Stimulated activated naive CD8-positive, alpha-beta T cell treated with anti-CD3 and anti-CD28 coated beads, Interleukin-15, Interleukin-2, amounts not matched to agents 100 ng/mL and 50 ng/mL, for 24 hours (primary cell): ENCODE results near the gene ATP8B4.

Experiments
- H3K27ac Mint-ChIP-seq: one replicate; pipeline ENCODE4 v1.8.0; 2021; ENCODE audit warnings: mild to moderate bottlenecking, mixed read lengths
- H3K27me3 Mint-ChIP-seq: one replicate; pipeline ENCODE4 v1.8.0; 2021; ENCODE audit warnings: mixed read lengths
- H3K36me3 Mint-ChIP-seq: one replicate; pipeline ENCODE4 v1.8.0; 2021; ENCODE audit warnings: low read depth, mixed read lengths
- H3K4me1 Mint-ChIP-seq: one replicate; pipeline ENCODE4 v1.8.0; 2021; ENCODE audit warnings: low read depth, mixed read lengths
- H3K4me3 Mint-ChIP-seq: one replicate; pipeline ENCODE4 v1.8.0; 2021; ENCODE audit warnings: mild to moderate bottlenecking, mixed read lengths
- H3K9me3 Mint-ChIP-seq: one replicate; pipeline ENCODE4 v1.8.0; 2021; ENCODE audit warnings: mixed read lengths

ATP8B4 gene

GRCh38 chr15:50131617-50132016 is 12.6 kb upstream of the ATP8B4 start:
- Mint-ChIP-seq H3K4me3 (no peak overlapping the region), H3K27ac (no peak overlapping the region), H3K9me3 (peaks cover 6% of the 10 kb centered on the region), H3K36me3 (peaks cover 16% of the 10 kb centered on the region), H3K27me3 (peaks cover 3% of the 10 kb centered on the region), H3K4me1 (peaks cover 50% of the 10 kb centered on the region)

GRCh38 chr15:50128266-50128665 is 9.2 kb upstream of the ATP8B4 start:
- Mint-ChIP-seq H3K27ac (peak overlapping the region; percentile 12), H3K36me3 (peaks cover 16% of the 10 kb centered on the region), H3K4me3 (no peak overlapping the region), H3K9me3 (peaks cover 11% of the 10 kb centered on the region), H3K27me3 (peaks cover 3% of the 10 kb centered on the region), H3K4me1 (peaks cover 40% of the 10 kb centered on the region)

GRCh38 chr15:50127255-50127777 is 8.3 kb upstream of the ATP8B4 start:
- H3K9me3 Mint-ChIP-seq = peaks cover 11% of the 10 kb centered on the region
- H3K36me3 Mint-ChIP-seq = peaks cover 12% of the 10 kb centered on the region
- no peak overlapping the region for H3K4me3 Mint-ChIP-seq
- H3K27ac Mint-ChIP-seq = no peak overlapping the region
- H3K27me3 Mint-ChIP-seq = peaks cover 3% of the 10 kb centered on the region
- peaks cover 34% of the 10 kb centered on the region for H3K4me1 Mint-ChIP-seq

GRCh38 chr15:50126072-50126471 is 7.0 kb upstream of the ATP8B4 start:
- Mint-ChIP-seq H3K4me1 (peaks cover 33% of the 10 kb centered on the region), H3K27ac (no peak overlapping the region), H3K4me3 (no peak overlapping the region), H3K27me3 (peaks cover 3% of the 10 kb centered on the region), H3K36me3 (peaks cover 9% of the 10 kb centered on the region), H3K9me3 (peaks cover 9% of the 10 kb centered on the region)

- Mint-ChIP-seq H3K27me3 (no peaks in the 10 kb centered on the region), H3K9me3 (peaks cover 5% of the 10 kb centered on the region), H3K4me3 (no peak overlapping the region), H3K27ac (peak overlapping the region; percentile 70), H3K4me1 (peaks cover 31% of the 10 kb centered on the region), H3K36me3 (peaks cover 5% of the 10 kb centered on the region)
These were observed 5.6 kb upstream of the ATP8B4 start for GRCh38 chr15:50124631-50125030.

GRCh38 chr15:50123861-50124557 is 5.0 kb upstream of the ATP8B4 start:
- peaks cover 5% of the 10 kb centered on the region for H3K36me3 Mint-ChIP-seq
- peak overlapping the region; percentile 70 for H3K27ac Mint-ChIP-seq
- H3K4me3 Mint-ChIP-seq = peak overlapping the region; percentile 18
- H3K4me1 Mint-ChIP-seq = peaks cover 37% of the 10 kb centered on the region
- H3K27me3 Mint-ChIP-seq = no peaks in the 10 kb centered on the region
- peaks cover 5% of the 10 kb centered on the region for H3K9me3 Mint-ChIP-seq

GRCh38 chr15:50120729-50121128 is 1.7 kb upstream of the ATP8B4 start:
- peaks cover 6% of the 10 kb centered on the region for H3K27me3 Mint-ChIP-seq
- H3K27ac Mint-ChIP-seq = no peak overlapping the region
- H3K4me1 Mint-ChIP-seq = peaks cover 44% of the 10 kb centered on the region
- peaks cover 5% of the 10 kb centered on the region for H3K36me3 Mint-ChIP-seq
- H3K9me3 Mint-ChIP-seq = peaks cover 5% of the 10 kb centered on the region
- no peak overlapping the region for H3K4me3 Mint-ChIP-seq

GRCh38 chr15:50117431-50118027 is 1.5 kb downstream of the ATP8B4 start:
- peaks cover 26% of the 10 kb centered on the region for H3K4me1 Mint-ChIP-seq
- H3K9me3 Mint-ChIP-seq = no peaks in the 10 kb centered on the region
- no peak overlapping the region for H3K27ac Mint-ChIP-seq
- H3K27me3 Mint-ChIP-seq = peaks cover 14% of the 10 kb centered on the region
- no peaks in the 10 kb centered on the region for H3K36me3 Mint-ChIP-seq
- peak overlapping the region; percentile 55 for H3K4me3 Mint-ChIP-seq

GRCh38 chr15:50116477-50116876 is 2.6 kb downstream of the ATP8B4 start:
- peaks cover 22% of the 10 kb centered on the region for H3K27me3 Mint-ChIP-seq
- H3K36me3 Mint-ChIP-seq = no peaks in the 10 kb centered on the region
- no peaks in the 10 kb centered on the region for H3K9me3 Mint-ChIP-seq
- H3K27ac Mint-ChIP-seq = peak overlapping the region; percentile 62
- H3K4me3 Mint-ChIP-seq = peak overlapping the region; percentile 47
- H3K4me1 Mint-ChIP-seq = peaks cover 26% of the 10 kb centered on the region

- no peak overlapping the region for H3K4me3 Mint-ChIP-seq
- H3K4me1 Mint-ChIP-seq = peaks cover 33% of the 10 kb centered on the region
These were observed 4.8 kb downstream of the ATP8B4 start for GRCh38 chr15:50113992-50114780.

GRCh38 chr15:50113187-50113505 is 5.9 kb downstream of the ATP8B4 start:
- Mint-ChIP-seq H3K27ac (no peak overlapping the region), H3K27me3 (peaks cover 33% of the 10 kb centered on the region), H3K36me3 (no peaks in the 10 kb centered on the region), H3K4me1 (peaks cover 35% of the 10 kb centered on the region), H3K9me3 (no peaks in the 10 kb centered on the region), H3K4me3 (no peak overlapping the region)

More at GRCh38 chr15:50113992-50114780, 4.8 kb downstream of the ATP8B4 start:
- Mint-ChIP-seq H3K27me3 (peaks cover 33% of the 10 kb centered on the region), H3K9me3 (no peaks in the 10 kb centered on the region), H3K36me3 (no peaks in the 10 kb centered on the region), H3K27ac (no peak overlapping the region)

- no peaks in the 10 kb centered on the region for H3K9me3 Mint-ChIP-seq
These were observed 6.4 kb downstream of the ATP8B4 start for GRCh38 chr15:50112488-50113186.

GRCh38 chr15:50110285-50110684 is 8.7 kb downstream of the ATP8B4 start:
- no peak overlapping the region for H3K27ac Mint-ChIP-seq
- peaks cover 23% of the 10 kb centered on the region for H3K27me3 Mint-ChIP-seq
- H3K4me1 Mint-ChIP-seq = peaks cover 44% of the 10 kb centered on the region
- no peaks in the 10 kb centered on the region for H3K9me3 Mint-ChIP-seq
- no peak overlapping the region for H3K4me3 Mint-ChIP-seq
- no peaks in the 10 kb centered on the region for H3K36me3 Mint-ChIP-seq

More at GRCh38 chr15:50112488-50113186, 6.4 kb downstream of the ATP8B4 start:
- Mint-ChIP-seq H3K36me3 (no peaks in the 10 kb centered on the region), H3K4me1 (peaks cover 40% of the 10 kb centered on the region), H3K27me3 (peaks cover 33% of the 10 kb centered on the region), H3K4me3 (no peak overlapping the region), H3K27ac (peak overlapping the region; percentile 4)

- peaks cover 22% of the 10 kb centered on the region for H3K27me3 Mint-ChIP-seq
- H3K4me1 Mint-ChIP-seq = peaks cover 41% of the 10 kb centered on the region
- no peak overlapping the region for H3K4me3 Mint-ChIP-seq
- H3K36me3 Mint-ChIP-seq = no peaks in the 10 kb centered on the region
- H3K9me3 Mint-ChIP-seq = no peaks in the 10 kb centered on the region
- peak overlapping the region; percentile 51 for H3K27ac Mint-ChIP-seq
These were observed 9.7 kb downstream of the ATP8B4 start for GRCh38 chr15:50109076-50109987.
